Measurements from ENCODE around the gene PAX5. TPM values are rescaled to one million over a fixed set of nuclear protein-coding genes. Genes with fewer than 3 reads are reported as not detected.

The PAX5 gene
- total RNA-seq, 1 experiment from 2014 or later, result 0.39 TPM

- DNase-seq, result no peak
- Histone ChIP-seq H4K91ac (ENCODE audit: insufficient read length, low read depth, low read length) (no peak overlapping the region), H3T11ph (ENCODE audit: low read length) (no peak overlapping the region), H4K20me1 (ENCODE audit: control insufficient read depth, insufficient read depth, insufficient read length) (no peaks in the 10 kb centered on the region), H2AFZ (ENCODE audit: low read length) (no peak overlapping the region), H3K4me2 (ENCODE audit: insufficient read depth, insufficient read length, low read length) (no peak overlapping the region), H4K5ac (ENCODE audit: insufficient read length, low read depth, low read length) (no peak overlapping the region), H3K27me3 (ENCODE audit: insufficient read depth, low read length) (no peaks in the 10 kb centered on the region), H2BK120ac (ENCODE audit: low read depth, low read length, poor library complexity, severe bottlenecking) (no peak overlapping the region), H3K4ac (ENCODE audit: low read depth, low read length) (no peak overlapping the region), H2AK5ac (ENCODE audit: insufficient read length, low read length) (no peak overlapping the region), H3K14ac (ENCODE audit: insufficient read depth, low read length) (no peak overlapping the region), H3K4me1 (ENCODE audit: insufficient read depth, low read length) (no peaks in the 10 kb centered on the region; the same call in 1 of the 2 replicates), H3K56ac (ENCODE audit: insufficient read length, low read depth, low read length) (no peak overlapping the region), H3K23ac (ENCODE audit: insufficient read length, low read depth, low read length) (no peak overlapping the region), H2BK20ac (ENCODE audit: low read depth, low read length, poor library complexity, severe bottlenecking) (no peak overlapping the region), H2BK15ac (ENCODE audit: low read depth, low read length) (no peak overlapping the region), H3K79me1 (ENCODE audit: insufficient read depth, low read depth, low read length, poor library complexity, severe bottlenecking) (no peaks in the 10 kb centered on the region), H3K9me3 (ENCODE audit: control insufficient read depth, low read depth, low read length) (no peaks in the 10 kb centered on the region), H2BK12ac (ENCODE audit: insufficient read length, low read depth, low read length) (no peak overlapping the region), H4K8ac (replicated peaks; ENCODE audit: insufficient read length, low read depth, low read length) (no peak overlapping the region), H3K9ac (ENCODE audit: extremely low read depth, insufficient read length, low read length) (no peak overlapping the region), H2BK5ac (ENCODE audit: insufficient read length, low read length) (no peak overlapping the region), H3K23me2 (ENCODE audit: insufficient read length, low read depth, low read length, poor library complexity, severe bottlenecking) (no peaks in the 10 kb centered on the region), H3K27ac (ENCODE audit: insufficient read length, low read depth, low read length) (no peak overlapping the region), H3K79me2 (ENCODE audit: insufficient read depth, low read length) (no peaks in the 10 kb centered on the region), H3K18ac (ENCODE audit: insufficient read length, low read depth, low read length) (no peak overlapping the region)
- Mint-ChIP-seq H3K27me3 (ENCODE audit: low read depth) (peaks cover 8% of the 10 kb centered on the region), H3K36me3 (ENCODE audit: insufficient read depth in 1 of 3, low read depth in 3 of 3) (no peaks in the 10 kb centered on the region), H3K9me3 (no peaks in the 10 kb centered on the region), H3K4me3 (no peak overlapping the region), H3K4me1 (peaks cover 24 to 29% of the 10 kb centered on the region in 2 experiments), H3K27ac (peak overlapping the region in 1 of 3 experiments; percentile 90; a peak in 1 of 7 replicates)
- no peak for TF ChIP-seq CTCF (conservative IDR thresholded peaks at IDR 0.05)
- WGBS (ENCODE audit: extremely low coverage, insufficient read length, low lambda C conversion rate), result no CpG with 5 or more reads among the region's 5 CpGs
Observed at GRCh38 chr9:36827593-36827992, 206.5 kb downstream of the PAX5 start.
